GM06990 (cell line): ENCODE data around the gene SPAG9.

Source experiments
- DNase-seq: peaks from one replicate; pipeline ENCODE4 v3.0.0-alpha.2; 2011; ENCODE audit not compliant: insufficient read length; ENCODE audit errors: extremely low read depth
- H3K27me3 ChIP-seq: replicated peaks from 2 replicates; pipeline ENCODE4 v1.6.0; 2011; ENCODE audit warnings: low read length; ENCODE audit not compliant: control insufficient read depth, insufficient read depth
- H3K36me3 ChIP-seq: 2 replicates; pipeline ENCODE4 v1.5.1; 2011; ENCODE audit warnings: low read length; ENCODE audit not compliant: control insufficient read depth, insufficient read depth
- H3K4me3 ChIP-seq: replicated peaks from 2 replicates; pipeline ENCODE4 v1.5.1; 2011; ENCODE audit warnings: low read depth, mild to moderate bottlenecking, control low read depth, low read length
- TF ChIP-seq, protein P1 (sequence below): IDR thresholded peaks from 2 replicates; pipeline ENCODE4 v1.5.1; 2011; ENCODE audit warnings: low read length, control low read depth, mild to moderate bottlenecking, inconsistent platforms; ENCODE audit not compliant: insufficient read depth, poor library complexity, severe bottlenecking

Gene SPAG9

GRCh38 chr17:50966163-50966666 lies 154.5 kb downstream of the SPAG9 start:
- Histone ChIP-seq H3K36me3 (peaks cover 7% of the 10 kb centered on the region), H3K4me3 (no peak overlapping the region), H3K27me3 (no peaks in the 10 kb centered on the region)
- TF ChIP-seq, protein P1, sequence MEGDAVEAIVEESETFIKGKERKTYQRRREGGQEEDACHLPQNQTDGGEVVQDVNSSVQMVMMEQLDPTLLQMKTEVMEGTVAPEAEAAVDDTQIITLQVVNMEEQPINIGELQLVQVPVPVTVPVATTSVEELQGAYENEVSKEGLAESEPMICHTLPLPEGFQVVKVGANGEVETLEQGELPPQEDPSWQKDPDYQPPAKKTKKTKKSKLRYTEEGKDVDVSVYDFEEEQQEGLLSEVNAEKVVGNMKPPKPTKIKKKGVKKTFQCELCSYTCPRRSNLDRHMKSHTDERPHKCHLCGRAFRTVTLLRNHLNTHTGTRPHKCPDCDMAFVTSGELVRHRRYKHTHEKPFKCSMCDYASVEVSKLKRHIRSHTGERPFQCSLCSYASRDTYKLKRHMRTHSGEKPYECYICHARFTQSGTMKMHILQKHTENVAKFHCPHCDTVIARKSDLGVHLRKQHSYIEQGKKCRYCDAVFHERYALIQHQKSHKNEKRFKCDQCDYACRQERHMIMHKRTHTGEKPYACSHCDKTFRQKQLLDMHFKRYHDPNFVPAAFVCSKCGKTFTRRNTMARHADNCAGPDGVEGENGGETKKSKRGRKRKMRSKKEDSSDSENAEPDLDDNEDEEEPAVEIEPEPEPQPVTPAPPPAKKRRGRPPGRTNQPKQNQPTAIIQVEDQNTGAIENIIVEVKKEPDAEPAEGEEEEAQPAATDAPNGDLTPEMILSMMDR, result no peak
- no peak for DNase-seq

DNA sequence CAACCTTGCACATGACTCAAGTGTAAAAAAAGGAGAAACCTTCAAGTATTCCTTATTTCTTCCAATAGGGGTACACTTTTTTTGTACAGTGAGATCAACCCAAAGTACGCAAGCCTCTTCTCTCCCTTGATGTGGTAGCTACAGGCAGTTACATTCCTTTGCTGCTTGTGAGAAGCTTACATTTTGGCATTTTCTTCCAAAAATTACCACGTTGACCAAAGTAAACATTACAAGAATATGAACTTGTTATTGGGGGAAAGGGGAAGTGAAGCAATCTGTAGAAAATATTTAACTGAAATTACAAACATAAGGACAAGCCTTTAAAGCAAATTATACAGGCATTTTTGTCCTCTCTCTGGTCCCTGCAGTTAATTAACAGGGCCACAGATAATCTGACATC lies 157.5 kb downstream of the SPAG9 start:
- Histone ChIP-seq H3K27me3 (no peaks in the 10 kb centered on the region), H3K4me3 (no peak overlapping the region), H3K36me3 (peaks cover 2% of the 10 kb centered on the region)
- no peak for DNase-seq
- TF ChIP-seq, protein P1, result no peak

GRCh38 chr17:50961282-50962220 lies 159.1 kb downstream of the SPAG9 start:
- no peaks in the 10 kb centered on the region for H3K27me3 ChIP-seq
- H3K36me3 ChIP-seq, result no peaks in the 10 kb centered on the region; the same call in none of the 2 replicates
- no peak for DNase-seq
- TF ChIP-seq, protein P1, result no peak
- H3K4me3 ChIP-seq, result no peak overlapping the region

DNA sequence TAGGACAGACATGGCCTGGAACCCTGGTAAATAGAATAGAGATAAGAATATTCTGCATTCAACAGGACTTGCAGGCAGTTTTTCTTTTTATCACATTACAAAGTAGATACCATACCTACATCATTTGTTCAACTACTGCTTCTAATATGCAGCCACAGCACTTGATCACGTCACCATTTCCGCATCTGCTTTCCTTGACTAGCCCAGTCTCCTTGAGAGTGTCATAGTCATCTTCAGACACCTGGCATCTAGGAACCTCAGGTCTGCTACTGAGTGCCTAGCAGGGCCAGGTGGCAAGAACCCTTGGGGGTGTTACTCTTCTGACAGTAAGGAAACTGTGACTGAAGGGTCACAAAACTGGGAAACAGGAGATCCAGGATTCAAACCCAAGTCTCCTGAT lies 161.3 kb downstream of the SPAG9 start:
- Histone ChIP-seq H3K27me3 (no peaks in the 10 kb centered on the region), H3K36me3 (no peaks in the 10 kb centered on the region; the same call in none of the 2 replicates), H3K4me3 (no peak overlapping the region)
- TF ChIP-seq, protein P1, result no peak
- no peak for DNase-seq

GRCh38 chr17:50957600-50958575 lies 162.8 kb downstream of the SPAG9 start:
- DNase-seq, result no peak
- no peaks in the 10 kb centered on the region; the same call in none of the 2 replicates for H3K36me3 ChIP-seq
- H3K4me3 ChIP-seq, result no peak overlapping the region
- TF ChIP-seq, protein P1, result no peak
- no peaks in the 10 kb centered on the region for H3K27me3 ChIP-seq
